MM.1S (cell line): ENCODE data around the gene EMC6.

Experiments used
- EZH2phosphoT487 ChIP-seq: fragments of 300-600 bp; sonication (generic); IDR thresholded peaks from 2 replicates; pipeline ENCODE4 v1.6.1; 2018; ENCODE audit warnings: antibody characterized with exemption, low read length
- TF ChIP-seq, protein P1 (sequence below): fragments of 300-600 bp; sonication (generic); IDR thresholded peaks from 2 replicates; pipeline ENCODE4 v1.5.1; 2016; ENCODE audit warnings: antibody characterized with exemption, low read length, mixed read lengths

DNA sequence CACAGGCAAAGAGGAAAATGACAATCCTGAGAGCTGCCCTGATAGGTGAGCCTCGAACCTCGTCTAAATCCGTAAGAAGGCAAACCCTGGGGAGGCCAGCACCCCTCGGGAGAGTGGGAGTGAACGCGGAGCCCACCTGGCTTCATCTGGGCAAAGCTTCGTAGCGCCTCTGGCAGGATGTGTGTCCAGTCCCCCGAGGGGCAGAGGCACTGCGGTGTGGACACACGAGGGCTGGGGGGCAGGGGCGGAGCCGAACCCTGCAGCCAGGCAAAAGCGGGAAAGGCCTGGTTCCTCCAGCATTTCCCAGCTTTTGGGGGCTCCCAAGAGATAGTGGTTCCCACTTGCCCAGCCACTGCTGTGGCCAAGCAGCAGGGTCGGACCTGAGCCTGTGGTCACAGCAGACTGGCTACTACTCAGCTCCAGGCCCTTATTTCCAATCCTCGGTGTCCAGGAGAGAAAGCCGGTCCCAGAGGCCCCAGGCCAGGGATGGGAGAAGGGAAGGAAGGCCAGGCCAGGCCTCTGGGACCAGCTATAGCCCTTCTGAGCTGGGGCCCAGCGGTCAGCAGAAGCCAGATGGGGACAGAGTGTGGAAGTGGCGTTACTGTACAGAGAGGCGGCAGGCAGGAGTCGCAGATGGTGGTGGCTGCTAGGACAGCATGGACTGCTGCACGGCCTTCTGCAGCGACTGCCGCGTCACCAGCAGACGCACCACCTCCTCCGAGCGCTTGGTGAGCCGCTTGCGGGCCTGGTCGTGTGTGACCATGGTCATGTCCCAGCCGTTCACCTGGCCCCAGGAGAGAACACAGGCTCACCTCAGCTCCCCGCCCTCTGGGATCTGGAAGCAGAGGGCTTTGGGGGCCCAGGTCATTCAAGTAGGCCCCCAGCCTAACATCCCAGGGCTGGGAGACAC lies 5.3 kb upstream of the EMC6 start:
- TF ChIP-seq, protein P1, sequence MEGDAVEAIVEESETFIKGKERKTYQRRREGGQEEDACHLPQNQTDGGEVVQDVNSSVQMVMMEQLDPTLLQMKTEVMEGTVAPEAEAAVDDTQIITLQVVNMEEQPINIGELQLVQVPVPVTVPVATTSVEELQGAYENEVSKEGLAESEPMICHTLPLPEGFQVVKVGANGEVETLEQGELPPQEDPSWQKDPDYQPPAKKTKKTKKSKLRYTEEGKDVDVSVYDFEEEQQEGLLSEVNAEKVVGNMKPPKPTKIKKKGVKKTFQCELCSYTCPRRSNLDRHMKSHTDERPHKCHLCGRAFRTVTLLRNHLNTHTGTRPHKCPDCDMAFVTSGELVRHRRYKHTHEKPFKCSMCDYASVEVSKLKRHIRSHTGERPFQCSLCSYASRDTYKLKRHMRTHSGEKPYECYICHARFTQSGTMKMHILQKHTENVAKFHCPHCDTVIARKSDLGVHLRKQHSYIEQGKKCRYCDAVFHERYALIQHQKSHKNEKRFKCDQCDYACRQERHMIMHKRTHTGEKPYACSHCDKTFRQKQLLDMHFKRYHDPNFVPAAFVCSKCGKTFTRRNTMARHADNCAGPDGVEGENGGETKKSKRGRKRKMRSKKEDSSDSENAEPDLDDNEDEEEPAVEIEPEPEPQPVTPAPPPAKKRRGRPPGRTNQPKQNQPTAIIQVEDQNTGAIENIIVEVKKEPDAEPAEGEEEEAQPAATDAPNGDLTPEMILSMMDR: no peak
- TF ChIP-seq EZH2phosphoT487: no peak
